ENCODE results near the gene FAM241A.

DNA sequence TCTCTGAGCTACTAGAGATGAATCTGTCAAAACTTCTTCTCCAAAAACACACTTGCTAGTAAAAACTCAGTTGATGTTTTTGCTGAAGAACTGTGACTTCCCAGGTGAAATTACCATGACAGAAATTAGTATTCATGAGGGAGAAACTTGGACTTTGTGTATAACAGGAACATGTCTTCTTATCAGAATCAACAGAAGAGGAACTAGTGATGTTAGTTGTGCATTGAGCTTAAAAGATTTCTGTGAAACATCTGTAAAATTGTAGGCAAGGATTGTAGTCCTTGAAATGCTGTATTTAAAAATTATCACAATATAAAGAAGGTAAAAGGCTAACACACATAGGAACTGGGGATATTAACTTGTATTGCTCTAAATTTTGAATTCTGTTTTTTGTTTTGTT, 11.3 kb downstream of the FAM241A start:
- TF ChIP-seq ISL1 (CRISPR knock-in tag; IDR thresholded peaks at IDR 0.05): no peak
- no peak for TF ChIP-seq BACH2 (CRISPR knock-in tag; IDR thresholded peaks at IDR 0.05; ENCODE audit: borderline replicate concordance)
- TF ChIP-seq RARB (CRISPR knock-in tag; IDR thresholded peaks at IDR 0.05): no peak
- no peak for TF ChIP-seq ZNF70 (CRISPR knock-in tag; IDR thresholded peaks at IDR 0.05)
- TF ChIP-seq, protein P1, sequence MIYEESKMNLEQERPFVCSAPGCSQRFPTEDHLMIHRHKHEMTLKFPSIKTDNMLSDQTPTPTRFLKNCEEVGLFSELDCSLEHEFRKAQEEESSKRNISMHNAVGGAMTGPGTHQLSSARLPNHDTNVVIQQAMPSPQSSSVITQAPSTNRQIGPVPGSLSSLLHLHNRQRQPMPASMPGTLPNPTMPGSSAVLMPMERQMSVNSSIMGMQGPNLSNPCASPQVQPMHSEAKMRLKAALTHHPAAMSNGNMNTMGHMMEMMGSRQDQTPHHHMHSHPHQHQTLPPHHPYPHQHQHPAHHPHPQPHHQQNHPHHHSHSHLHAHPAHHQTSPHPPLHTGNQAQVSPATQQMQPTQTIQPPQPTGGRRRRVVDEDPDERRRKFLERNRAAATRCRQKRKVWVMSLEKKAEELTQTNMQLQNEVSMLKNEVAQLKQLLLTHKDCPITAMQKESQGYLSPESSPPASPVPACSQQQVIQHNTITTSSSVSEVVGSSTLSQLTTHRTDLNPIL (CRISPR knock-in tag; IDR thresholded peaks at IDR 0.05; ENCODE audit: low read depth): no peak
- TF ChIP-seq, protein P2, sequence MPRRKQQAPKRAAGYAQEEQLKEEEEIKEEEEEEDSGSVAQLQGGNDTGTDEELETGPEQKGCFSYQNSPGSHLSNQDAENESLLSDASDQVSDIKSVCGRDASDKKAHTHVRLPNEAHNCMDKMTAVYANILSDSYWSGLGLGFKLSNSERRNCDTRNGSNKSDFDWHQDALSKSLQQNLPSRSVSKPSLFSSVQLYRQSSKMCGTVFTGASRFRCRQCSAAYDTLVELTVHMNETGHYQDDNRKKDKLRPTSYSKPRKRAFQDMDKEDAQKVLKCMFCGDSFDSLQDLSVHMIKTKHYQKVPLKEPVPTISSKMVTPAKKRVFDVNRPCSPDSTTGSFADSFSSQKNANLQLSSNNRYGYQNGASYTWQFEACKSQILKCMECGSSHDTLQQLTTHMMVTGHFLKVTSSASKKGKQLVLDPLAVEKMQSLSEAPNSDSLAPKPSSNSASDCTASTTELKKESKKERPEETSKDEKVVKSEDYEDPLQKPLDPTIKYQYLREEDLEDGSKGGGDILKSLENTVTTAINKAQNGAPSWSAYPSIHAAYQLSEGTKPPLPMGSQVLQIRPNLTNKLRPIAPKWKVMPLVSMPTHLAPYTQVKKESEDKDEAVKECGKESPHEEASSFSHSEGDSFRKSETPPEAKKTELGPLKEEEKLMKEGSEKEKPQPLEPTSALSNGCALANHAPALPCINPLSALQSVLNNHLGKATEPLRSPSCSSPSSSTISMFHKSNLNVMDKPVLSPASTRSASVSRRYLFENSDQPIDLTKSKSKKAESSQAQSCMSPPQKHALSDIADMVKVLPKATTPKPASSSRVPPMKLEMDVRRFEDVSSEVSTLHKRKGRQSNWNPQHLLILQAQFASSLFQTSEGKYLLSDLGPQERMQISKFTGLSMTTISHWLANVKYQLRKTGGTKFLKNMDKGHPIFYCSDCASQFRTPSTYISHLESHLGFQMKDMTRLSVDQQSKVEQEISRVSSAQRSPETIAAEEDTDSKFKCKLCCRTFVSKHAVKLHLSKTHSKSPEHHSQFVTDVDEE (CRISPR knock-in tag; IDR thresholded peaks at IDR 0.05): no peak
- TF ChIP-seq ZNF8 (CRISPR knock-in tag; IDR thresholded peaks at IDR 0.05): no peak
- no peak for TF ChIP-seq ZFP30 (CRISPR knock-in tag; IDR thresholded peaks at IDR 0.05)

All from SK-N-SH treated with all-trans-retinoic acid at 6 μM for 48 hours (cell line).